GM12873 (cell line): ENCODE data around the gene GCFC2.

Experiments
- TF ChIP-seq, protein P1 (sequence below): IDR thresholded peaks from 2 replicates; pipeline ENCODE4 v1.5.1; 2012; ENCODE audit warnings: low read depth, mild to moderate bottlenecking, moderate library complexity, low read length, control low read depth; ENCODE audit not compliant: insufficient read depth; ENCODE audit errors: missing control alignments

Gene GCFC2

DNA sequence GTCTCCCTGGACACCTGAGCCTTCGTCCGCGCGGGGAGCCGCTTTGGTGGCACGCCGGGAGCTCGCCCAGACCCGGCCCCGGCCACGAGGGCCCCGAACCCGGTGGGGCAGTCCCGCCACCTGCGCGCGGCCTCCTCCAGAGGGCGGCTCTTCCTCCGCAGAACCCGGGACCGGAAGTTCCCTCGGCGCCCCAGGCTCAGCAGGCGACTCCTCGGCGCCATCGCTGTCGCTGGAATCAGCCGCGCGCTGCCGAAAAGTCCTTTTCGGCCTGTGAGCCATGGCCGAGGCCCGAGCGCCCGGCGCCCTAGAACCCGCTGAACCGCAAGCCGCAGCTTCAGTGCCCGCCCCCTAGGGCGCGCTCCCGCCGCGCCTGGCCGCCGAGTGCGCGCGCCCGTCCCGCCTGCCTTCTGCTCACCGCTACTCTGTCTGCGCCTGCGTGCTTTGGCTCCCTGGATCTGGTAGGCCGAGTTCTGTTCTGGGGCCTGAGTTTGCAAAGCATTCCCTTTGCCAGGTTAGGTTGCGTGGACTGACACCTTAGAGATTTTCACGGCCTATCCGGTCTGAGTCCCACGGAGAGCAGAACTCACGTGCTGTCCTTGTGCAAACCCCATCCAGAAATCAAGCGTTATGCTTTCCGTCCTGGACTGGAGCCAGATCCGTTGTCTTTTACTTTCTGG lies at the start of gene GCFC2:
TSS of gene GCFC2 (minus strand) at position 339 of the 677 bp plus-strand sequence. CDS start at position 279, 60 bp downstream.
- TF ChIP-seq, protein P1, sequence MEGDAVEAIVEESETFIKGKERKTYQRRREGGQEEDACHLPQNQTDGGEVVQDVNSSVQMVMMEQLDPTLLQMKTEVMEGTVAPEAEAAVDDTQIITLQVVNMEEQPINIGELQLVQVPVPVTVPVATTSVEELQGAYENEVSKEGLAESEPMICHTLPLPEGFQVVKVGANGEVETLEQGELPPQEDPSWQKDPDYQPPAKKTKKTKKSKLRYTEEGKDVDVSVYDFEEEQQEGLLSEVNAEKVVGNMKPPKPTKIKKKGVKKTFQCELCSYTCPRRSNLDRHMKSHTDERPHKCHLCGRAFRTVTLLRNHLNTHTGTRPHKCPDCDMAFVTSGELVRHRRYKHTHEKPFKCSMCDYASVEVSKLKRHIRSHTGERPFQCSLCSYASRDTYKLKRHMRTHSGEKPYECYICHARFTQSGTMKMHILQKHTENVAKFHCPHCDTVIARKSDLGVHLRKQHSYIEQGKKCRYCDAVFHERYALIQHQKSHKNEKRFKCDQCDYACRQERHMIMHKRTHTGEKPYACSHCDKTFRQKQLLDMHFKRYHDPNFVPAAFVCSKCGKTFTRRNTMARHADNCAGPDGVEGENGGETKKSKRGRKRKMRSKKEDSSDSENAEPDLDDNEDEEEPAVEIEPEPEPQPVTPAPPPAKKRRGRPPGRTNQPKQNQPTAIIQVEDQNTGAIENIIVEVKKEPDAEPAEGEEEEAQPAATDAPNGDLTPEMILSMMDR: peak; percentile 39

DNA sequence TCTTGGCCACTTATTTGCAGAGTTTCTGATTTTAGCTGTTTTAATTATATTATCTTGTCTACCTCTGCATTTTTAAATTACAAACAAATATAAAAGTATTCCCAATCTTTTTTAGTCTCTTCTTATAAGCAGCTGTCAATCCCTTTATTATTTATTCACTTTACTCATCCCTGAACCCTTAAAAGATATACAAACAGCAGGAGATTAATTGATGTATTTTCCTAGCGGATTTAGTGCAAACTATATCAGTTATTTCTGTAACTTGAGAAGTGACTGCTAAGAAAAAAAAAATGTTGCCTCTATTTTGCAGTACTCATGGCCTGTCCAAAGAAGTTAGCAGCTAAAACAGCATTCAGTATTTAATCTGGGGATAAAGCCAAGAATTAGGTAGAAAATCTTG lies 42.1 kb upstream of the GCFC2 start:
- TF ChIP-seq, protein P1: no peak

DNA sequence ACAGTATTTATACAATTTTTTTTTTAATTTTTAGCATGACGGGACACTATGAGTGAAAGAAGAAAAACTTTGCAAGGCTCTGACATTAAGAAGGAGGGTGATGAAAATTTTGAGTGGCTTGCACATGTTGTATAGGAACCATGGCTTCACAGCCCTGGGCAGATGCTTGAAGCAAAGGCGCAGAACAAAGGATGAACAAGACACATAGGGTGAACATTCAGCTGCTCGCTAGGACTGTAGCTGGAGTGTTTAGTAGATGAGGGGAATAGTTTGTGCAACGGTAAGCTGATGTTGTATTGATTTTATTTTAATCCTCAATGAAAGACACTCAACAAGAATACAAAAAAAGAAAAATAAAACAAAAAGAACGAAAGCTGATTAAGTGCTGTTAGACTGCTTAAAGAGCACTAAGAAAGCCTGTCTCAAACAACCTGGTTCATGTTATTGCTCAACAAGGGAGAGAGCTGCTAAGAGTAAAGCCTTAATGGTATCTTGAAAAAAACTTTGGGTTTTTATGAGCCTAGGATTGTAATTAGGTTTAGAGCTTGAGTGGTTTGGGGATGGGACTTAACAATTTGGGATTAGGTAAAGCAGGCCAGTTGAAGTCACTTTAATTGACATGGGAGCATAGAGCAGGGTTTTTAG lies 41.2 kb upstream of the GCFC2 start:
- TF ChIP-seq, protein P1: no peak

DNA sequence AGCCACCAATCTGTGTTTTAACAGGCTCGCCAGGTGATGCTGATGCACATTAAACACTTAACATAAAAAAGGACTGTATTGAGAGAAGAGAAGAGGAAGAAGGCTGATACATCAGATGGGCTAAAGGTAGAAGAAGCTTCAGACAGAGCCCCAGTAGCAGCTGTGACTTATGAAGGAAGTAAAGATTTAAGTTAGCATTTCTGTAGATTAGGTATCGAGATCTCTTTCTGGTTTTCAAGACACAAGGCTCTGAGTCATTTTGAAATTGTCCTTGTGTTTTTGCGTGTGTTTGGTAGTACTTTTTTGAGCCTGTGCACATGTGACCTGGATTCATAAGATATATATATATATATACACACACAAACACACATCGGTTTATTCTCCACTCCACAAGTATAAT lies 40.6 kb upstream of the GCFC2 start:
- TF ChIP-seq, protein P1: no peak

DNA sequence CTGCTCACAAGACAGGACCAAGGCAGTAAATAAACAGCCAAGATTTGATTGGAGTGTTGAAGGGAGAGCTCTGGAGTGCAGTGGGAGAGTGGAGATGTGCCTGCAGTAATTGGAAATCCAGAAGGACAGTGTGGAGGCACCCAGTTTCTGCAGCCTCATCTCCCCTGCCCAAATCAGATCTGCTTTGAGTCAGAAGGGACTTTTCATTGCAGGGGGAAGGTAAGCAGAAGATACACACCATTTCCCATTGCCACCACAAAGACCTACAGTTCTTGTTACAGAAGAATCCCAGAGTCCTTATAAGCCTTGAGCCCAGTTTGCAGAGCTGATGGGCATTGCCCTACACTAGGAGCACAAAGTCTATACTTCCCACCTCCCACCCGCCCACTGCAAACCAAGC lies 27.2 kb upstream of the GCFC2 start:
- TF ChIP-seq, protein P1: no peak

DNA sequence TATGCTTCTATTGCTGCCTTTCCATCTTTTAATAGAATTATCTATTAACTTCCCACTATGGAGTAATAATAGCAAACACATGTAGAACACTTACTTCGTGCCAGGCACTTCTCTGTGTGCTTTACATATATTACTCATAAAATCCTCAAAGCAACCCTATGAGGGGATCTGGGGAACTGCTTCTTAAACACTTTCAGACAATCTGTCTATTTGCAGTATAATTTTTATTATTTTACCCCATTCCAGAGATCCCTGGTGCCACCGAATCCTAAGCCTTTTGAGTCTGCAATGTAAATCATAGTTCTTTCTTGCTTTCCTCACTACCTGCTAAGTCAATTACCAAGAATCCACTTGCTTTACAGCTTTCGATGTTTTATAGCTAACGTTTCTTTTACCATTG lies 25.6 kb upstream of the GCFC2 start:
- TF ChIP-seq, protein P1: no peak

DNA sequence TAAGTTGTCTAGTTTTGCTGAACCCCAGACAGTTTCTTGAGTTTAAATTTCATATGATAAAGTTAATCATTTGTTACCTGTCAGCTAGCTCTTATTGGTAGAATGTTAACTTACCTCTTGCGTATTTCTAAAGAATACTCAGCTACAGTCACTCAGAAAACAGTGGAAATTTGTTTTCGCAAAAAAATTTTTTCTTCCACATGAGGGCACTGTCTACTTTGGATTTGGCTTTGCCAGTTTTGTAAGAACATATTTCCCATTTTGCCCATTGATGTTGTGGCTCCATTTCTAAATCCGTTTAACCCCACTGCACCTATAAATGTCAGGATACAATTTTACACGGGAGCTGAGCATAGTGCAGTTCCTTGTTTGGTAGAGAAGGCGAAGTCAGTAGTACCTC lies 19.1 kb upstream of the GCFC2 start:
- TF ChIP-seq, protein P1: peak; percentile 28
